Neural progenitor cell (in vitro differentiated cells): Measurements from ENCODE around the gene RELB. TPM values are rescaled to one million over a fixed set of nuclear protein-coding genes. Genes with fewer than 3 reads are reported as not detected.

ENCODE experiments used
- DNase-seq: peaks from one replicate; pipeline ENCODE4 v3.0.0-alpha.2; 2016; ENCODE audit warnings: low spot score
- H2AFZ ChIP-seq: fragments of 200-600 bp; sonication (generic); replicated peaks from 2 replicates; pipeline ENCODE4 v1.6.1; 2016; ENCODE audit warnings: antibody characterized with exemption
- H3F3A ChIP-seq: fragments of 200-600 bp; sonication (generic); 2 replicates; pipeline ENCODE4 v1.6.1; 2016; ENCODE audit warnings: antibody characterized with exemption, low read depth
- H3K27ac ChIP-seq: fragments of 200-600 bp; sonication (generic); 2 replicates; pipeline ENCODE4 v1.5.1; 2016; ENCODE audit warnings: mild to moderate bottlenecking
- H3K27me3 ChIP-seq: fragments of 200-600 bp; sonication (generic); 2 replicates; pipeline ENCODE4 v1.6.1; 2016; ENCODE audit warnings: mild to moderate bottlenecking, moderate library complexity
- H3K36me3 ChIP-seq: fragments of 200-600 bp; sonication (generic); 2 replicates; pipeline ENCODE4 v1.5.1; 2016
- H3K4me1 ChIP-seq: fragments of 200-600 bp; sonication (generic); 2 replicates; pipeline ENCODE4 v1.6.1; 2016; ENCODE audit warnings: mixed run types
- H3K4me2 ChIP-seq: fragments of 200-600 bp; sonication (generic); 2 replicates; pipeline ENCODE4 v1.6.1; 2016
- H3K4me3 ChIP-seq: fragments of 200-600 bp; sonication (generic); 2 replicates; pipeline ENCODE4 v1.5.1; 2016
- H3K79me2 ChIP-seq: fragments of 200-600 bp; sonication (generic); 2 replicates; pipeline ENCODE4 v1.6.1; 2016; ENCODE audit warnings: low read depth
- H3K9ac ChIP-seq: fragments of 200-600 bp; sonication (generic); 2 replicates; pipeline ENCODE4 v1.6.1; 2016
- H3K9me3 ChIP-seq: fragments of 200-600 bp; sonication (generic); 2 replicates; pipeline ENCODE4 v1.5.1; 2016; ENCODE audit warnings: low read depth
- H4K20me1 ChIP-seq: fragments of 200-600 bp; sonication (generic); 2 replicates; pipeline ENCODE4 v1.6.1; 2016; ENCODE audit warnings: low read depth
- H3K27ac Mint-ChIP-seq: 3 replicates; pipeline ENCODE4 v1.8.0; 2021; ENCODE audit warnings: mixed read lengths
- H3K27me3 Mint-ChIP-seq: 2 replicates; pipeline ENCODE4 v1.8.0; 2022; ENCODE audit warnings: low read depth, mild to moderate bottlenecking, inconsistent platforms, moderate library complexity, mixed read lengths; ENCODE audit not compliant: insufficient read depth
- H3K36me3 Mint-ChIP-seq: 3 replicates; pipeline ENCODE4 v1.8.0; 2021; ENCODE audit warnings: mixed read lengths
- H3K4me1 Mint-ChIP-seq: 3 replicates; pipeline ENCODE4 v1.8.0; 2021; ENCODE audit warnings: mixed read lengths
- H3K4me3 Mint-ChIP-seq: 3 replicates; pipeline ENCODE4 v1.8.0; 2021; ENCODE audit warnings: mild to moderate bottlenecking, moderate library complexity, mixed read lengths
- H3K9me3 Mint-ChIP-seq: 3 replicates; pipeline ENCODE4 v1.8.0; 2020; ENCODE audit warnings: mixed read lengths
- EZH2 ChIP-seq: fragments of 200-600 bp; sonication (generic); IDR thresholded peaks from 2 replicates; pipeline ENCODE4 v1.6.1; 2017; ENCODE audit warnings: antibody characterized with exemption, mild to moderate bottlenecking, moderate library complexity
- EZH2phosphoT487 ChIP-seq: fragments of 200-600 bp; sonication (generic); IDR thresholded peaks from 2 replicates; pipeline ENCODE4 v1.6.1; 2017; ENCODE audit warnings: antibody characterized with exemption
- total RNA-seq: library from RNA; depleted of rRNA; stranded (reverse); fragments of >200 nt; gene quantifications from 2 replicates; pipeline ENCODE4 v1.2.3, GENCODE V29; 2015; ENCODE audit warnings: low replicate concordance
- TF ChIP-seq, protein P1 (sequence below): fragments of 200-600 bp; sonication (generic); IDR thresholded peaks from 2 replicates; pipeline ENCODE4 v1.5.1; 2017; ENCODE audit warnings: antibody characterized with exemption, mild to moderate bottlenecking

RELB gene
- total RNA-seq, 1 donor from 2014 or later: 0.43 TPM

DNA sequence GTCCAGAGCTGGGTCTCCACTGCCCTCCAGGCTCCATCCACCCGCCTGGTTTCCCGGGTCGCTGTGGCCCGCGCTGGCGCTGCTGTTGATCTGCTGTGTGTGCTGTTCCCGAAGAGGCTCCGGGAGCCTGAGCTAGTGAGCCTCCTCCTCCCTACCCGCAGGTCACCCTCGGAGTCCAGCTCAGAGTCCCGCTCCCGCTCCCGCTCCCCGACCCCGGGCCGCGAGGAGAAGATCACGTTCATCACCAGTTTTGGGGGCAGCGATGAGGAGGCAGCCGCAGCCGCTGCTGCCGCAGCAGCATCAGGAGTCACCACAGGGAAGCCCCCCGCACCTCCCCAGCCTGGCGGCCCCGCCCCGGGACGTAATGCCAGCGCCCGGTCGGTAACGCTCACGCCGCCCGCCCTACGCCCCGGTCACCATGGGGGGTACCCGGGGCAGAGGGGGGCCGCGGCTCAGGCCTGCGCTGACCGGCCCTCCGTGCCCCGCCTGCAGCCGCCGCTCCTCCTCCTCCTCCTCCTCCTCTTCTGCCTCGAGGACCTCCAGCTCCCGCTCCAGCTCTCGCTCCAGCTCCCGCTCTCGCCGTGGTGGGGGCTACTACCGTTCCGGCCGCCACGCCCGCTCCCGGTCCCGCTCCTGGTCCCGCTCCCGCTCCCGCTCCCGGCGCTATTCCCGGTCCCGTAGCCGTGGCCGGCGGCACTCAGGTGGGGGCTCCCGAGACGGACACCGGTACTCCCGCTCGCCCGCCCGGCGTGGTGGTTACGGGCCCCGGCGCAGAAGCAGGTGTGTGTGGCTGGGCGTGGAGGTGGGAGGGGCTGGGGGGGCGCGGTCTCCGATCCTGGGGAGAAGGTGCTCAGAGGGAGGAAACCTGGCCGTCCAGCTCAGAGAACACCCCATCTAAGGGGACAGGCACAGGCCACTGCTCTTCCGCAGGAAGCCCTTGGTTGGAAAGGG is 62.9 kb downstream of the RELB start:
- H3K4me1 Mint-ChIP-seq: no peaks in the 10 kb centered on the region
- H3K27ac ChIP-seq: no peak overlapping the region
- H3K27me3 Mint-ChIP-seq: peaks cover 3% of the 10 kb centered on the region
- peaks cover 2% of the 10 kb centered on the region for H3F3A ChIP-seq
- H3K9ac ChIP-seq: no peak overlapping the region
- no peaks in the 10 kb centered on the region for H3K79me2 ChIP-seq
- H3K4me1 ChIP-seq: no peaks in the 10 kb centered on the region
- H2AFZ ChIP-seq: no peak overlapping the region
- TF ChIP-seq EZH2phosphoT487: no peak
- TF ChIP-seq EZH2: no peak
- TF ChIP-seq, protein P1, sequence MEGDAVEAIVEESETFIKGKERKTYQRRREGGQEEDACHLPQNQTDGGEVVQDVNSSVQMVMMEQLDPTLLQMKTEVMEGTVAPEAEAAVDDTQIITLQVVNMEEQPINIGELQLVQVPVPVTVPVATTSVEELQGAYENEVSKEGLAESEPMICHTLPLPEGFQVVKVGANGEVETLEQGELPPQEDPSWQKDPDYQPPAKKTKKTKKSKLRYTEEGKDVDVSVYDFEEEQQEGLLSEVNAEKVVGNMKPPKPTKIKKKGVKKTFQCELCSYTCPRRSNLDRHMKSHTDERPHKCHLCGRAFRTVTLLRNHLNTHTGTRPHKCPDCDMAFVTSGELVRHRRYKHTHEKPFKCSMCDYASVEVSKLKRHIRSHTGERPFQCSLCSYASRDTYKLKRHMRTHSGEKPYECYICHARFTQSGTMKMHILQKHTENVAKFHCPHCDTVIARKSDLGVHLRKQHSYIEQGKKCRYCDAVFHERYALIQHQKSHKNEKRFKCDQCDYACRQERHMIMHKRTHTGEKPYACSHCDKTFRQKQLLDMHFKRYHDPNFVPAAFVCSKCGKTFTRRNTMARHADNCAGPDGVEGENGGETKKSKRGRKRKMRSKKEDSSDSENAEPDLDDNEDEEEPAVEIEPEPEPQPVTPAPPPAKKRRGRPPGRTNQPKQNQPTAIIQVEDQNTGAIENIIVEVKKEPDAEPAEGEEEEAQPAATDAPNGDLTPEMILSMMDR: no peak
- no peak overlapping the region for H3K4me3 Mint-ChIP-seq
- peaks cover 17% of the 10 kb centered on the region for H4K20me1 ChIP-seq
- H3K27me3 ChIP-seq: no peaks in the 10 kb centered on the region
- DNase-seq: no peak
- H3K27ac Mint-ChIP-seq: no peak overlapping the region
- no peaks in the 10 kb centered on the region for H3K9me3 ChIP-seq
- peaks cover 22% of the 10 kb centered on the region for H3K36me3 Mint-ChIP-seq
- H3K36me3 ChIP-seq: peaks cover 5% of the 10 kb centered on the region
- no peak overlapping the region for H3K4me3 ChIP-seq
- no peaks in the 10 kb centered on the region for H3K9me3 Mint-ChIP-seq
- no peak overlapping the region for H3K4me2 ChIP-seq

DNA sequence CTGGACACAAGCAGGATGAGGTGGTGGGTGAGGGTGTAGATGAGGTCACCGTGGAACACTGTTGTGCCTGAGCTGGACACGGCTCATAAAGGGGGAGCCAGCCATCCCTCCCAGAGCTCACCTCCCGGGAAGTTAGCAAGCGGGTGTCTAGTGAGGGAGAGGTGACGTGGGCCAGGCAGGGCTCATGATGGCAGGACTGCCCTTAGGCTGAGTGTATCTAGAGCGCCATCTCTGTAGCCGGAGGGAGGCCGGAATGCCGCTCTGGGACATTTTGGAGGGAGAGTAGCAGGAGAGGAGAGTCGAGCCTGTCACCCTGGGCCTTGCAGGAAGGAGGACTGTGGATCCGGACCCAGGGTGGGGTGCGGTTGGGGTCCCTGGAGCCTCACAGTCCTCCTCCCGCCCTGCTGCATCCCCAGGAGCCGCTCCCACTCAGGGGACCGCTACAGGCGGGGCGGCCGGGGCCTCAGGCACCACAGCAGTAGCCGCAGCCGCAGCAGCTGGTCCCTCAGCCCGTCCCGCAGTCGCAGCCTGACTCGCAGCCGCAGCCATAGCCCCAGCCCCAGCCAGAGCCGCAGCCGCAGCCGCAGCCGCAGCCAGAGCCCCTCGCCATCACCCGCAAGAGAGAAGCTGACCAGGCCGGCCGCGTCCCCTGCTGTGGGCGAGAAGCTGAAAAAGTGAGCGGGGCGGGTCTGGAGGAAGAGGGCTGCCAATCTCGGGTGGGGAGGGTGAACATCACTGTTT is 65.8 kb downstream of the RELB start:
- no peak overlapping the region for H3K4me2 ChIP-seq
- H3K9ac ChIP-seq: no peak overlapping the region
- H3K4me3 ChIP-seq: no peak overlapping the region
- Mint-ChIP-seq H3K27ac (no peak overlapping the region), H3K9me3 (no peaks in the 10 kb centered on the region), H3K4me3 (no peak overlapping the region), H3K36me3 (peaks cover 11% of the 10 kb centered on the region), H3K4me1 (no peaks in the 10 kb centered on the region), H3K27me3 (peaks cover 2% of the 10 kb centered on the region)
- no peaks in the 10 kb centered on the region for H3K4me1 ChIP-seq
- H4K20me1 ChIP-seq: peaks cover 4% of the 10 kb centered on the region
- TF ChIP-seq EZH2phosphoT487 (no peak), EZH2 (no peak)
- TF ChIP-seq, protein P1: no peak
- DNase-seq: no peak
- no peaks in the 10 kb centered on the region for H3K79me2 ChIP-seq
- H3K9me3 ChIP-seq: no peaks in the 10 kb centered on the region
- no peaks in the 10 kb centered on the region for H3F3A ChIP-seq
- H3K27ac ChIP-seq: no peak overlapping the region
- H2AFZ ChIP-seq: no peak overlapping the region
- no peaks in the 10 kb centered on the region for H3K27me3 ChIP-seq
- H3K36me3 ChIP-seq: no peaks in the 10 kb centered on the region

DNA sequence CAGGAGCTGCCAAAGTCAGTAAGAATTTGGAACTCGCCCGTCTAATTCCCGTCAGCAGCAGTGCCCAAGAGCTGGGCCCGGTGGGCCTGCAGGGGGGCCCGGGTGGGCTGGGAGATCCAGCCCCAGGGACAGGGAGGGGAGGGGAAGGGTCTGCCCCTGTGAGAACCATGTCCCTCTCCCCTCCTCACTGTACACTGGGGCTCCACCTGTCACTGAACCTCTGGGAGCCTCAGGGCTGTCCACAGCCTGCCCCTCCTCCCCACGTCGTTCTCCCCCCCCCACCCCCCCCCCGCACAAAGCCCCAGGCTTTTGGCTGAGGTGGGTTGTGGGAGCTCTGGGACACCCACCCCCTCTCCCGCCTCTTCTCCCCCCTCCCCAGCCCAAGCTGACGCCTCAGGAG is 66.8 kb downstream of the RELB start:
- Histone ChIP-seq H3K9me3 (no peaks in the 10 kb centered on the region), H4K20me1 (peaks cover 4% of the 10 kb centered on the region), H3K4me1 (no peaks in the 10 kb centered on the region), H3K4me2 (no peak overlapping the region), H2AFZ (no peak overlapping the region), H3K27ac (no peak overlapping the region), H3F3A (no peaks in the 10 kb centered on the region), H3K36me3 (no peaks in the 10 kb centered on the region), H3K9ac (no peak overlapping the region), H3K27me3 (no peaks in the 10 kb centered on the region), H3K79me2 (no peaks in the 10 kb centered on the region), H3K4me3 (no peak overlapping the region)
- Mint-ChIP-seq H3K36me3 (peaks cover 7% of the 10 kb centered on the region), H3K4me3 (no peak overlapping the region), H3K4me1 (no peaks in the 10 kb centered on the region), H3K27me3 (peaks cover 4% of the 10 kb centered on the region), H3K27ac (no peak overlapping the region), H3K9me3 (no peaks in the 10 kb centered on the region)
- TF ChIP-seq EZH2 (no peak), EZH2phosphoT487 (no peak)
- TF ChIP-seq, protein P1: no peak
- DNase-seq: no peak
